GM23248 (cell line): ENCODE measurements around the gene CAMKV. TPM values are rescaled to one million over a fixed set of nuclear protein-coding genes. Genes with fewer than 3 reads are reported as not detected.

Experiments used
- DNase-seq: peaks from one replicate; pipeline ENCODE4 v3.0.0-alpha.2; 2015
- H2AFZ ChIP-seq: fragments of 200-600 bp; sonication (generic); 2 replicates; pipeline ENCODE4 v1.6.1; 2016; ENCODE audit warnings: antibody characterized with exemption
- H3F3A ChIP-seq: fragments of 200-600 bp; sonication (generic); 2 replicates; pipeline ENCODE4 v1.6.1; 2016; ENCODE audit warnings: mild to moderate bottlenecking, antibody characterized with exemption, mixed run types; ENCODE audit not compliant: insufficient read depth
- H3K27ac ChIP-seq: fragments of 200-600 bp; sonication (generic); 2 replicates; pipeline ENCODE4 v1.5.1; 2016; ENCODE audit warnings: mild to moderate bottlenecking
- H3K27me3 ChIP-seq: fragments of 200-600 bp; sonication (generic); replicated peaks from 2 replicates; pipeline ENCODE4 v1.6.1; 2016; ENCODE audit warnings: mild to moderate bottlenecking; ENCODE audit not compliant: insufficient read depth
- H3K36me3 ChIP-seq: fragments of 200-600 bp; sonication (generic); 2 replicates; pipeline ENCODE4 v1.6.1; 2016; ENCODE audit warnings: low read depth, mild to moderate bottlenecking
- H3K4me1 ChIP-seq: fragments of 200-600 bp; sonication (generic); 2 replicates; pipeline ENCODE4 v1.6.1; 2016; ENCODE audit warnings: mild to moderate bottlenecking; ENCODE audit not compliant: insufficient read depth
- H3K4me2 ChIP-seq: fragments of 200-600 bp; sonication (generic); one replicate; pipeline ENCODE4 v1.6.1; 2016; ENCODE audit warnings: mild to moderate bottlenecking; ENCODE audit not compliant: unreplicated experiment
- H3K4me3 ChIP-seq: fragments of 200-600 bp; sonication (generic); 2 replicates; pipeline ENCODE4 v1.5.1; 2016; ENCODE audit warnings: mild to moderate bottlenecking
- H3K79me2 ChIP-seq: fragments of 200-600 bp; sonication (generic); 2 replicates; pipeline ENCODE4 v1.6.1; 2016; ENCODE audit warnings: mild to moderate bottlenecking; ENCODE audit not compliant: insufficient read depth
- H3K9ac ChIP-seq: fragments of 200-600 bp; sonication (generic); 2 replicates; pipeline ENCODE4 v1.6.1; 2016; ENCODE audit warnings: mild to moderate bottlenecking
- H3K9me2 ChIP-seq: fragments of 200-600 bp; sonication (generic); 2 replicates; pipeline ENCODE4 v1.6.1; 2016; ENCODE audit warnings: mixed run types, mild to moderate bottlenecking, moderate library complexity; ENCODE audit not compliant: insufficient read depth
- H3K9me3 ChIP-seq: fragments of 200-600 bp; sonication (generic); one replicate; pipeline ENCODE4 v1.6.1; 2017; ENCODE audit warnings: low read depth
- H4K20me1 ChIP-seq: fragments of 200-600 bp; sonication (generic); 2 replicates; pipeline ENCODE4 v1.6.0; 2016; ENCODE audit not compliant: insufficient read depth
- EZH2 ChIP-seq: fragments of 200-600 bp; sonication (generic); IDR thresholded peaks from 2 replicates; pipeline ENCODE4 v1.6.1; 2018; ENCODE audit warnings: antibody characterized with exemption, mild to moderate bottlenecking; ENCODE audit not compliant: insufficient read depth, poor library complexity, severe bottlenecking
- EZH2phosphoT487 ChIP-seq: fragments of 200-600 bp; sonication (generic); IDR thresholded peaks from 2 replicates; pipeline ENCODE4 v1.6.1; 2018; ENCODE audit warnings: antibody characterized with exemption, moderate library complexity, mild to moderate bottlenecking, low read depth; ENCODE audit not compliant: insufficient read depth
- WGBS, 2 experiments: methylation state at CpG; one replicate each; pipeline ENCODE4 v1.1.6; 2015 to 2017; ENCODE audit warnings: low lambda C conversion rate in 2 of 2, low coverage in 1 of 2; ENCODE audit errors: missing lambda C conversion rate in 2 of 2; 5-methylcytosine and 5-hydroxymethylcytosine counted together
- in situ Hi-C: fragments of 300-500 bp; cut with MboI; formaldehyde crosslinking; loops from 2 replicates; pipeline ENCODE4 v1.15.0; 2020
- polyA plus RNA-seq: library from polyadenylated mRNA; unstranded; fragments of >200 nt; fragmentation: Nextera tagmentation; extraction: Ambion mirVana; gene quantifications from 2 replicates; pipeline ENCODE4 v1.2.1, GENCODE V29; 2016
- total RNA-seq: library from RNA; depleted of rRNA; stranded (reverse); fragments of >200 nt; shearing (Covaris generic); gene quantifications from 2 replicates; pipeline ENCODE4 v1.2.3, GENCODE V29; 2014

The CAMKV gene
- total and polyA plus RNA-seq, 2 experiments from 2014 or later = 0.19 TPM; not detected in 1

DNA sequence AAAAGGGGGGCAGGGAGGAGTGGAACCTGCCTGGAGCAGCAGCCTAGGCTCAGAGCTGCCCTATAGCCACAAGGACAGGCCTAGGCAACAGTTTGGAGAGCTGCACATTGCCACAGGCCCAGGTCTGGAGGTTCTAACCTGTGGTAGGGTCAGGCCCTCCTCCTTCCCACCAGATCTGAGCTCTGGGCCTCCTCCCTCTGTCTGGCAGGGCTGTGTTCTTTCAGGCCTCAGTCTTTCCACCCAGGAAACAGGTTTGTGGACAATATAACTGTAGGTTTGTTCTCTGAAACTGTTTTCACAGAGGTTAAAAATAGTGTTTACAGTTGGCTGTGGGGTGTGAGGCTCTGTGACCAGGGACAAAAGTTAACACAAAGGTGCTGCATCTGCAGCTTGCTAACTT lies 9.0 kb upstream of the CAMKV start:
- Histone ChIP-seq H3K9ac (no peak overlapping the region), H3K9me3 (no peaks in the 10 kb centered on the region), H3K27ac (no peak overlapping the region)

DNA sequence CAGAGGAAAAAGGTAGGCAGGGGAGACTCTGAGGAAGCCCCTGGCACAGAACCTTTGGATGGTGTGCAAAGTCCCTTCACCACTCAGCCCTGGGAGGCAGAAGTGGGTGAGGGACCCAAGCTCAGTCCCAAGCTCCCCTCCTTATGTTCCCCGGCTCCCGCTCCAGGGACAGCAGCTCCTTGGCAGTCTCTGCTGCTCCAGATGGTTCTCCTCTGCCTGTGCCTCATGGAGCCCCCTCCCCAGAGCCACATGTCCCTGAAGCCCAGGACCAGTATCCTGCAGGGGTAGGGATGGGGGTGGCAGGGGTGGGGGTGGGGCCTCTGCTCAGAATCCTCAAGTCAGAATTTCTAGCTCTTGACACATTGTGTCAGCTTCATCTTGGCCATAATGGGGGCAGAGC lies 8.0 kb upstream of the CAMKV start:
- in situ Hi-C loops = no loop called here
- no peaks in the 10 kb centered on the region for H3K9me3 ChIP-seq
- H3K27me3 ChIP-seq = peaks cover 7% of the 10 kb centered on the region
- H3F3A ChIP-seq = no peaks in the 10 kb centered on the region
- H3K4me1 ChIP-seq = no peaks in the 10 kb centered on the region
- no peaks in the 10 kb centered on the region for H3K79me2 ChIP-seq
- no peak for DNase-seq
- no peaks in the 10 kb centered on the region for H4K20me1 ChIP-seq
- WGBS, 2 experiments = 7 to 11% methylated on average over 2 of the region's 2 CpGs
- no peak overlapping the region for H3K27ac ChIP-seq
- H3K9ac ChIP-seq = no peak overlapping the region
- no peak for TF ChIP-seq EZH2phosphoT487
- no peak for TF ChIP-seq EZH2
- H3K4me2 ChIP-seq = no peak overlapping the region
- no peak overlapping the region for H2AFZ ChIP-seq
- no peaks in the 10 kb centered on the region for H3K9me2 ChIP-seq
- H3K4me3 ChIP-seq = no peak overlapping the region
- no peaks in the 10 kb centered on the region for H3K36me3 ChIP-seq

More for the DNA sequence above, 9.0 kb upstream of the CAMKV start:
- Histone ChIP-seq H3K9me2 (no peaks in the 10 kb centered on the region), H3K4me2 (no peak overlapping the region), H3K27me3 (peaks cover 8% of the 10 kb centered on the region), H2AFZ (no peak overlapping the region), H3K4me3 (no peak overlapping the region), H4K20me1 (no peaks in the 10 kb centered on the region), H3K79me2 (no peaks in the 10 kb centered on the region), H3F3A (no peaks in the 10 kb centered on the region), H3K4me1 (no peaks in the 10 kb centered on the region), H3K36me3 (no peaks in the 10 kb centered on the region)
- TF ChIP-seq EZH2 (no peak), EZH2phosphoT487 (no peak)
- in situ Hi-C loops = no loop called here
- no peak for DNase-seq

DNA sequence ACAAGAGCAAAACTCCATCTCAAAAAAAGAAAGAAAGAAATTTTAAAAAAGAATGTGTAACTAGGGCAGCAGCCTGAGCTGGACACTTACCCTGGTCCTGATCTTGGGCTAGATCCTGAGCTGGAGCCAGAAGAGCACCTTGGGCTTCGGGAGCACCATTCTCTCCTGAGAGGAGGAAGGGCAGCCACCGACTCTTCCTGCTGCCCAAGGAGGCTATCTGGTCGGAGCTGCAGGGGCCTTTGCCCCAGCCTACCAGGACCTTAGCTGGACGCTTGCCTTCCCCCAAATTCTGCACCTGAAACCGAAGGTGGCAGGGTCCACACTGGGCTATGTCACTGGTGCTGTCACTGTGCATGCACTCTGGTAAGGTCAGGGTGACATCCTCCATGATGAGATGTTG lies 6.9 kb upstream of the CAMKV start:
- no peak overlapping the region for H3K4me2 ChIP-seq
- no peaks in the 10 kb centered on the region for H3F3A ChIP-seq
- 49 to 61% methylated on average over 5 of the region's 5 CpGs for WGBS, 2 experiments
- no peaks in the 10 kb centered on the region for H3K79me2 ChIP-seq
- no peak for DNase-seq
- H3K4me1 ChIP-seq = no peaks in the 10 kb centered on the region
- no peak overlapping the region for H3K27ac ChIP-seq
- no peak for TF ChIP-seq EZH2phosphoT487
- no peak for TF ChIP-seq EZH2
- no peaks in the 10 kb centered on the region for H3K9me3 ChIP-seq
- H3K9me2 ChIP-seq = no peaks in the 10 kb centered on the region
- no peak overlapping the region for H3K9ac ChIP-seq
- in situ Hi-C loops = no loop called here
- no peaks in the 10 kb centered on the region for H4K20me1 ChIP-seq
- H3K27me3 ChIP-seq = 0 out of 2 replicates have a peak, but pooled peaks cover 3% of the 10 kb centered on the region
- H3K36me3 ChIP-seq = no peaks in the 10 kb centered on the region
- H3K4me3 ChIP-seq = no peak overlapping the region
- no peak overlapping the region for H2AFZ ChIP-seq

DNA sequence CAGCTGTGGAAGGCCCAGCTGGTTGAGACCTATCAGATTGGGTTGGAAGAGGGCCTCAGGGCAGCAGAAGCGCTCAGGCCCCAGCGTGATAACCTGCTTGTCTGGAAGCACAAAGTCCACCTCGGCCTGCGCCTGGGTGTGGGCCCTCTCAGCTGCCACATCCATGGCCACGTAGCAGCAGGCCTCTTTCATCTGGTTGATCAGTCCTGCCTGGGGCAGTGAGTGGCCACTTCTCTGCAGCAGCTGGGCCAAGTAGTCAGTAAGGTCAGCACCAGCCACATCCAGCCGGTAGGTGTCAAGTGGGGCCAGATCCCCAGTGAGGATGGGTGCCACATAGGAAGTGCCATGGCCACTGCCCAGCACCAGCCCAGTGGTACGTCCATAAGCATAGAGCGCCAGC lies 3.9 kb upstream of the CAMKV start:
- Histone ChIP-seq H3K9ac (no peak overlapping the region), H3K4me3 (no peak overlapping the region), H3K36me3 (no peaks in the 10 kb centered on the region), H2AFZ (no peak overlapping the region), H3K9me2 (no peaks in the 10 kb centered on the region), H3K4me1 (no peaks in the 10 kb centered on the region), H3K9me3 (no peaks in the 10 kb centered on the region), H3F3A (no peaks in the 10 kb centered on the region), H3K27me3 (peaks cover 30% of the 10 kb centered on the region), H3K27ac (no peak overlapping the region), H3K79me2 (no peaks in the 10 kb centered on the region), H3K4me2 (no peak overlapping the region), H4K20me1 (no peaks in the 10 kb centered on the region)
- no peak for TF ChIP-seq EZH2phosphoT487
- TF ChIP-seq EZH2 = no peak
- in situ Hi-C loops = no loop called here
- DNase-seq = no peak
- WGBS, 2 experiments = 59 to 64% methylated on average over 7 to 8 of the region's 8 CpGs

DNA sequence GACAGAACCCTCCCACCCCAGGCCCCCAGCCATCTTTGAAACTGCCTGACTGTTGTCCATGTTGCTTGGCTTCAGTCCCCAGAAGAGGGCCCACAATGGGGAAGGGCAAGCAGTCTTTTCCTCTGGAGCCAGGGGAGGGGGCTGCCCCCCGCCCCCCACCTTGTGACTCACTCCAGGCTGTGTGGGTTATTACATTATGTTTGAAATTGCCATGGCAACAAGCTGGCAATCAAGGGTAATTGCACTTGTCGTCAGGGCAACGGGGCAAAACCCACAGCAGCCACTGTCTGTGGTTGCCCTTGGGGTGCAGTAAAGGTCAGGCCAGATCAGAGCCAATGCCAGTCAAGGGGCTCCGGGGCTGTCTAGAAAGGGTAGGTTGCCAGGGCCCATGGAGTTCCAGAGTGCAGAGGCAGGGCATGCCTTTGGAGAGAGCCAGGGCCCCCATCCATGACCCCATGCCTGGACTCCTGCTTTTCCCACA lies 3.1 kb upstream of the CAMKV start:
- no peak for DNase-seq
- Histone ChIP-seq H2AFZ (no peak overlapping the region), H3K4me3 (no peak overlapping the region), H3F3A (no peaks in the 10 kb centered on the region), H3K9ac (no peak overlapping the region), H3K9me2 (no peaks in the 10 kb centered on the region), H3K9me3 (no peaks in the 10 kb centered on the region), H3K4me2 (no peak overlapping the region), H3K27ac (no peak overlapping the region), H4K20me1 (no peaks in the 10 kb centered on the region), H3K36me3 (no peaks in the 10 kb centered on the region), H3K79me2 (no peaks in the 10 kb centered on the region), H3K4me1 (no peaks in the 10 kb centered on the region), H3K27me3 (peaks cover 35% of the 10 kb centered on the region)
- WGBS, 2 experiments = 38% methylated on average over 4 of the region's 4 CpGs
- no peak for TF ChIP-seq EZH2
- in situ Hi-C loops = no loop called here
